B cell (primary cell): Measurements from ENCODE around the gene EXOSC10.

Experiments
- CTCF ChIP-seq: fragments of 200-600 bp; IDR thresholded peaks from one replicate; pipeline ENCODE4 v1.8.0; 2022; ENCODE audit warnings: antibody characterized with exemption, mild to moderate bottlenecking
- EZH2 ChIP-seq: IDR thresholded peaks from 2 replicates; pipeline ENCODE4 v1.6.1; 2012; ENCODE audit warnings: borderline replicate concordance, low read depth, mild to moderate bottlenecking, moderate library complexity, low read length; ENCODE audit not compliant: insufficient read depth, poor library complexity, severe bottlenecking

- no peak for TF ChIP-seq CTCF
- TF ChIP-seq EZH2: no peak
Observed at GRCh38 chr1:11053758-11054137, 45.9 kb downstream of the EXOSC10 start.
